GM23248 (cell line): ENCODE measurements around the gene KCNN1. TPM values are rescaled to one million over a fixed set of nuclear protein-coding genes. Genes with fewer than 3 reads are reported as not detected.
A peak's percentile ranks its signal among the peaks of the same experiment; 100 is the strongest.

Experiments used
- DNase-seq: peaks from one replicate; pipeline ENCODE4 v3.0.0-alpha.2; 2015
- H2AFZ ChIP-seq: fragments of 200-600 bp; sonication (generic); 2 replicates; pipeline ENCODE4 v1.6.1; 2016; ENCODE audit warnings: antibody characterized with exemption
- H3F3A ChIP-seq: fragments of 200-600 bp; sonication (generic); 2 replicates; pipeline ENCODE4 v1.6.1; 2016; ENCODE audit warnings: mild to moderate bottlenecking, antibody characterized with exemption, mixed run types; ENCODE audit not compliant: insufficient read depth
- H3K27ac ChIP-seq: fragments of 200-600 bp; sonication (generic); 2 replicates; pipeline ENCODE4 v1.5.1; 2016; ENCODE audit warnings: mild to moderate bottlenecking
- H3K27me3 ChIP-seq: fragments of 200-600 bp; sonication (generic); replicated peaks from 2 replicates; pipeline ENCODE4 v1.6.1; 2016; ENCODE audit warnings: mild to moderate bottlenecking; ENCODE audit not compliant: insufficient read depth
- H3K36me3 ChIP-seq: fragments of 200-600 bp; sonication (generic); 2 replicates; pipeline ENCODE4 v1.6.1; 2016; ENCODE audit warnings: low read depth, mild to moderate bottlenecking
- H3K4me1 ChIP-seq: fragments of 200-600 bp; sonication (generic); 2 replicates; pipeline ENCODE4 v1.6.1; 2016; ENCODE audit warnings: mild to moderate bottlenecking; ENCODE audit not compliant: insufficient read depth
- H3K4me2 ChIP-seq: fragments of 200-600 bp; sonication (generic); one replicate; pipeline ENCODE4 v1.6.1; 2016; ENCODE audit warnings: mild to moderate bottlenecking; ENCODE audit not compliant: unreplicated experiment
- H3K4me3 ChIP-seq: fragments of 200-600 bp; sonication (generic); 2 replicates; pipeline ENCODE4 v1.5.1; 2016; ENCODE audit warnings: mild to moderate bottlenecking
- H3K79me2 ChIP-seq: fragments of 200-600 bp; sonication (generic); 2 replicates; pipeline ENCODE4 v1.6.1; 2016; ENCODE audit warnings: mild to moderate bottlenecking; ENCODE audit not compliant: insufficient read depth
- H3K9ac ChIP-seq: fragments of 200-600 bp; sonication (generic); 2 replicates; pipeline ENCODE4 v1.6.1; 2016; ENCODE audit warnings: mild to moderate bottlenecking
- H3K9me2 ChIP-seq: fragments of 200-600 bp; sonication (generic); 2 replicates; pipeline ENCODE4 v1.6.1; 2016; ENCODE audit warnings: mixed run types, mild to moderate bottlenecking, moderate library complexity; ENCODE audit not compliant: insufficient read depth
- H3K9me3 ChIP-seq: fragments of 200-600 bp; sonication (generic); one replicate; pipeline ENCODE4 v1.6.1; 2017; ENCODE audit warnings: low read depth
- H4K20me1 ChIP-seq: fragments of 200-600 bp; sonication (generic); 2 replicates; pipeline ENCODE4 v1.6.0; 2016; ENCODE audit not compliant: insufficient read depth
- EZH2 ChIP-seq: fragments of 200-600 bp; sonication (generic); IDR thresholded peaks from 2 replicates; pipeline ENCODE4 v1.6.1; 2018; ENCODE audit warnings: antibody characterized with exemption, mild to moderate bottlenecking; ENCODE audit not compliant: insufficient read depth, poor library complexity, severe bottlenecking
- EZH2phosphoT487 ChIP-seq: fragments of 200-600 bp; sonication (generic); IDR thresholded peaks from 2 replicates; pipeline ENCODE4 v1.6.1; 2018; ENCODE audit warnings: antibody characterized with exemption, moderate library complexity, mild to moderate bottlenecking, low read depth; ENCODE audit not compliant: insufficient read depth
- WGBS, 2 experiments: methylation state at CpG; one replicate each; pipeline ENCODE4 v1.1.6; 2015 to 2017; ENCODE audit warnings: low lambda C conversion rate in 2 of 2, low coverage in 1 of 2; ENCODE audit errors: missing lambda C conversion rate in 2 of 2; 5-methylcytosine and 5-hydroxymethylcytosine counted together
- in situ Hi-C: fragments of 300-500 bp; cut with MboI; formaldehyde crosslinking; loops from 2 replicates; pipeline ENCODE4 v1.15.0; 2020
- polyA plus RNA-seq: library from polyadenylated mRNA; unstranded; fragments of >200 nt; fragmentation: Nextera tagmentation; extraction: Ambion mirVana; gene quantifications from 2 replicates; pipeline ENCODE4 v1.2.1, GENCODE V29; 2016
- total RNA-seq: library from RNA; depleted of rRNA; stranded (reverse); fragments of >200 nt; shearing (Covaris generic); gene quantifications from 2 replicates; pipeline ENCODE4 v1.2.3, GENCODE V29; 2014

Gene KCNN1
- total and polyA plus RNA-seq, 2 experiments from 2014 or later: not detected

DNA sequence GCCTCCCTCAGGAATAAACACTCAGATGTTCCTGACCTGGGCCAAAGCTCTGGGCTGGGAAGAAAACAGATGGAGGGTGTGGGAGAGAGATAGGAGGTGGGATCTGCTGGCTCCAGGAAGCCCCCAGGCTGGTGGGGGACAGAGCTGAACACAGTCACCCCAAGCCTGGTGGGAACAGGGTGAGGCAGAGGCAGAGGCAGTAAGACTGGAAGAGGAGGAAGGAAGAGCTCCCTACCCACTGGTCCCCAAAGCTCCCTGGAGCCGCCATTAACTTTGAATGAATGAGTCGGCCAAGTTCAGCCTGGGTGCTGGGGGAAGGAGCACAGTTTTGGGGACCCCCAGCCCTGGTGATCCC, 801 bp upstream of the KCNN1 start:
- no peaks in the 10 kb centered on the region for H3K79me2 ChIP-seq
- no peak overlapping the region for H3K4me3 ChIP-seq
- H3K4me1 ChIP-seq: no peaks in the 10 kb centered on the region
- WGBS, 2 experiments: 33 to 36% methylated on average over 2 of the region's 2 CpGs
- no peaks in the 10 kb centered on the region for H3F3A ChIP-seq
- H3K36me3 ChIP-seq: no peaks in the 10 kb centered on the region
- TF ChIP-seq EZH2phosphoT487 (no peak), EZH2 (no peak)
- peaks cover 36% of the 10 kb centered on the region for H3K27me3 ChIP-seq
- no peak for DNase-seq
- no peak overlapping the region for H3K9ac ChIP-seq
- in situ Hi-C loops: no loop called here
- no peak overlapping the region for H3K27ac ChIP-seq
- no peak overlapping the region for H3K4me2 ChIP-seq
- H3K9me3 ChIP-seq: no peaks in the 10 kb centered on the region
- no peaks in the 10 kb centered on the region for H4K20me1 ChIP-seq
- no peak overlapping the region for H2AFZ ChIP-seq
- H3K9me2 ChIP-seq: no peaks in the 10 kb centered on the region

DNA sequence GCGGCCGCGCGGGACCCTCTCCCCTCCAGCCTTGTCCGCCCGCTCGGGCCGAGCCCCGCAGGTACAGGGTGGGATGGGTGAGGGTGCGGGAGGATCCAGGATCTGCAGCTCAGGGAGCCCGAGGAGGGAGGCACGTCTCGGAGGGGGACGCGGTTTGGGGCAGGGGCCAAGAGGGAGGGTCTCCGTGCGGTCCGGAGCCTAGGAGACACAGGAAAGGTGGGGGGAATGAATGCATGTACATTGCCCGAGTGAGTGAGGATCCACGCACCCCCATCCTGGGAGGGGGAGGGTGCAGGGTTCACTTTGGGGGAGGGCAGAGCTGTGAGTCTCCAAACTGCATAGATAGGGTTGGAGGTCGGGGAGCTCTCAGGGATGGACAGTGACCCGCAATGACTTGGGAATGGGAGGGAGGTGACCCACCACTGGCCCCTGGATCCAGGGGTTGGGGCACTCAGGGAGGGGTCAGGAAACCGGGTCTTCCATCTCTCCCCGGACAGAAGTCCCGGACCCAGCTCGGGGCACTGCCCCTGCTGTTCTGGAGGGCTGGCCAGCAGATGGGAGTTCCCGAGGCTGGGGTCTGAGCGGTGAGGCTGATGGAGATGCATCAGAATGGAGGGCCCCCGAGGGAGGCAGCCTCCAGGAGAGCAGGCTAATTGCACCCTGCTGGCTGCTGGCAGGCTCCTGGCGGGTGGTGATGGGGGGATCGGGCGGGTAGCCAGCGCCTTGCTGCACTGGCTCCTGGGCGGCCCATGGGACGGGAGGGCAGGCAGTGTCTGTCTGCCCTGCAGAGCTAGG, 547 bp downstream of the KCNN1 start:
- WGBS, 2 experiments: 5 to 10% methylated on average over 17 to 35 of the region's 35 CpGs
- Histone ChIP-seq H3F3A (no peaks in the 10 kb centered on the region), H2AFZ (no peak overlapping the region), H3K27ac (no peak overlapping the region), H3K79me2 (no peaks in the 10 kb centered on the region), H3K9me2 (no peaks in the 10 kb centered on the region), H3K4me2 (no peak overlapping the region), H3K9me3 (no peaks in the 10 kb centered on the region), H4K20me1 (no peaks in the 10 kb centered on the region), H3K27me3 (peaks cover 36% of the 10 kb centered on the region), H3K4me1 (no peaks in the 10 kb centered on the region), H3K36me3 (no peaks in the 10 kb centered on the region), H3K9ac (no peak overlapping the region), H3K4me3 (no peak overlapping the region)
- in situ Hi-C loops: no loop called here
- no peak for TF ChIP-seq EZH2phosphoT487
- peak; percentile 62 for TF ChIP-seq EZH2
- no peak for DNase-seq

- no peak overlapping the region for H3K9ac ChIP-seq
- no peaks in the 10 kb centered on the region for H4K20me1 ChIP-seq
- TF ChIP-seq EZH2phosphoT487 (no peak), EZH2 (no peak)
- DNase-seq: no peak
- no peak overlapping the region for H3K27ac ChIP-seq
- H3K4me2 ChIP-seq: no peak overlapping the region
- no peak overlapping the region for H3K4me3 ChIP-seq
- no peak overlapping the region for H2AFZ ChIP-seq
- H3F3A ChIP-seq: no peaks in the 10 kb centered on the region
- H3K79me2 ChIP-seq: no peaks in the 10 kb centered on the region
- peaks cover 36% of the 10 kb centered on the region for H3K27me3 ChIP-seq
- no peaks in the 10 kb centered on the region for H3K9me3 ChIP-seq
- WGBS, 2 experiments: 43 to 46% methylated on average over 3 to 4 of the region's 4 CpGs
- no peaks in the 10 kb centered on the region for H3K36me3 ChIP-seq
- in situ Hi-C loops: no loop called here
- H3K9me2 ChIP-seq: no peaks in the 10 kb centered on the region
- H3K4me1 ChIP-seq: no peaks in the 10 kb centered on the region
These were observed 1.5 kb downstream of the KCNN1 start for GRCh38 chr19:17968362-17968761.

- peaks cover 36% of the 10 kb centered on the region for H3K27me3 ChIP-seq
- in situ Hi-C loops: no loop called here
- 78 to 80% methylated on average over 14 to 19 of the region's 19 CpGs for WGBS, 2 experiments
These were observed 2.3 kb downstream of the KCNN1 start for GRCh38 chr19:17969096-17969792.

More at GRCh38 chr19:17969096-17969792, 2.3 kb downstream of the KCNN1 start:
- H2AFZ ChIP-seq: no peak overlapping the region
- no peak overlapping the region for H3K4me2 ChIP-seq
- no peaks in the 10 kb centered on the region for H4K20me1 ChIP-seq
- H3K4me3 ChIP-seq: no peak overlapping the region
- H3K4me1 ChIP-seq: no peaks in the 10 kb centered on the region
- H3K36me3 ChIP-seq: no peaks in the 10 kb centered on the region
- H3K9ac ChIP-seq: no peak overlapping the region
- no peaks in the 10 kb centered on the region for H3F3A ChIP-seq
- no peaks in the 10 kb centered on the region for H3K9me3 ChIP-seq
- no peaks in the 10 kb centered on the region for H3K9me2 ChIP-seq
- no peak overlapping the region for H3K27ac ChIP-seq
- no peaks in the 10 kb centered on the region for H3K79me2 ChIP-seq
- no peak for DNase-seq
- TF ChIP-seq EZH2 (no peak), EZH2phosphoT487 (no peak)
